ENCODE data around the gene PGAM1.
"Not testable (repeated sequence)": the region's sequence is repeated elsewhere in the genome, so short reads cannot be mapped to it uniquely, and the experiment has no call there.

The PGAM1 gene

DNA sequence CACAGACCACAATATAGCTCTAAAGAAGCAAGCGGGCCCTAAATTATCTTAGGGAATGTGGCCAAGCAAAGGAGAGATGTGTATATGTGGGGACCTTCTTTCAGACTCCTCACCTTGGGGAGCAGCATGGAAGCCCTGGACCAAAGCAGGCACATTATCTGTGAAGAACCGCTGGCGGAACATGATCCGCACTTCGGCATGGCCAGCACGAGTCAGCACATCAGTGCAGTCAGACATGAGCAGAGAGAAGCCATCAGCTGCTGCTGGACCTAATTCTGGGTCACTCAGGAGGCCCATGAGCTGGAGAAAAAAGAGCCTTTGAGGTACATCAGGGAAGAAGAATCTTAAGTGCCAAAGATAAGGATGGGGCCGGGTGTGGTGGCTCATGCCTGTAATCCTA, 33.9 kb downstream of the PGAM1 start:
- DNase-seq, result no peak

DNA sequence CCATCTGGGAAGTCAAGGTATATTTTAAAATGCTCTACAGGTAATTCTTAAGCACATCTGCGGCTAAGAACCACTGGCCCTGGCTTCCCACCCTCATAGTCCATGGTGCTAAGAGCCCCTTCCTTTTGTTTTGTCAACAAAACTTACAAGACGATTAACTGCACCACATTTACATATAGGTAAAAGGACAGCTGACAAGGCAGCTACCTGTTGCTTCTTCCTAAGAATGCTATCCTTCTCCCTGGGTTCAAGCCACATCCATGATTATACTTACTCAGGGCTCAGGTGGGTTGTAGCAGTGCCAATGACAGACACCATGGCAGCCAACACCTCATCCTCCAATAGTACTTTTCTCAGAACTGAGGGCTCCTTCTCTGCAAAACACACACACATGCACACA, 36.3 kb downstream of the PGAM1 start:
- DNase-seq, result no peak

DNA sequence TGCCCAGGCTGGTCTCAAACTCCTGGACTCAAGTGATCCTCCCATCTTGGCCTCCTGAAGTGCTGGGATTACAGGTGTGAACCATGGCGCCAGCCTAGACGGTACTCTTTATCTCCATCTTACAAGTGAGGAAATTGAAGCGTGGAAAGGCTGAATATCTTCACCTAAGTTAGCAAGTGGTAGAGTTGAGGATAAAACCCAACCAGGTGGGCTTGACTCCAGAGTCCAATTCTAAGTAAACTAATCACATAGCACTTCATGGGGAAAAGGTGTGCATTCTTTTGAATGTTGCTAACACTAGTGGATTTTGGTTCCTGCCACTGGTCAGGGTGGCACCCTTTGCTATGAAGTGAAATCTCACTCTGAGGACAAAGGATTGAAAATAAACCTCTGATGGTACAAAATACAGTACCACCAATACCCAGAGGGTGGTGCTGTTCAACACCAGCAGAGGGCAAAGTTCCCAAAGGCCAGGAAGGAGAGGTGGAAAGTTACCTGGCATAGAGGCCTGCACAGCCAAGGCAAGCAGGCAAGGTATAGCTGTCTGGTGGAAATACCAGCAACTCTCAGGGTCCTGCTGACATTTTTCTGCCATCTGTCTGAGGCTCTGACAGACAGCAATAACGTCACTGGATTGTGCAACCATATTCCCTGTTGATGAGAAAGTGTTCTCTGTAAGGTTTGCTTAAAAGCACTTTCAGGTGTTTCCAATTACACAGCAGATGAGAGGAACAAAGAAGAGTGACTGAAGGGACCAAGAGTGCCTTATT, 37.6 kb downstream of the PGAM1 start:
- DNase-seq, result peak; percentile 71

DNA sequence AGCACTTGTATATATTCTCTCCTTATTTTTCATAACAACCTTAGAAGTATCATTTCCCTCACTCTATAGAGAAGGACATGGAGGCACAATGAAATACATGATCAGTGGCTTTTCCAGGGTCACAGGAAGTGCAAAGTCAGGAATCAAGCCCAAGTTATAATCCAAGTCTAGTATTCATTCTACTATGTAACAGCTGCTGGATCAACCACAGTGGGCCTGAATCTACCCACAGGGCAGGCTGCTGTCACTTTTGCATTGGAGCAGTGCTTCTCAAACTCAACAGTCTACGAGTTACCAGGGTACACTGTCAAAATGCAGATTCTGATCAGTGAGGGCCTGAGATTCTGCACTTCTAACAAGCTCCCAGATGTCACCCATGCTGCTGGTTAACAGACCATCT, 38.2 kb downstream of the PGAM1 start:
- no peak for DNase-seq

DNA sequence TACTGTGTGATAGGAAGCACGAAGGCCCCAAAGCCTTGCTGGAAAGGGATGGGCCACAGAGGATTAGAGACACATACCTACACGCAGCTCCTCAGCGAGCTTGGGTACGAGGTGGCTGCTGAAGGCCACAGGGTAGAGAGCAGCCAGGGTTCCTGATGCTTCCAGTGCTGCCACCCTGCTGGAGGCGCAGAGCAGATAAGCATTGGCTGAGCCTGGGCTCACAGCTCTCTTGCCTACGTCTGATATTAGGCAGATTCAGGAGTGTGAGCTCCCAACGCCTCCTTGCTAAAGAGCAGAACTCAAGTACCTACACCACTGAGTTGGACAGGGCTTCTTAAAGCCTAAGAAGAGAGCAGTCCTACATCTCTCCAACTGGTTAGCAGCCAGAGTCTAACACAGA, 40.0 kb downstream of the PGAM1 start:
- no peak for DNase-seq

DNA sequence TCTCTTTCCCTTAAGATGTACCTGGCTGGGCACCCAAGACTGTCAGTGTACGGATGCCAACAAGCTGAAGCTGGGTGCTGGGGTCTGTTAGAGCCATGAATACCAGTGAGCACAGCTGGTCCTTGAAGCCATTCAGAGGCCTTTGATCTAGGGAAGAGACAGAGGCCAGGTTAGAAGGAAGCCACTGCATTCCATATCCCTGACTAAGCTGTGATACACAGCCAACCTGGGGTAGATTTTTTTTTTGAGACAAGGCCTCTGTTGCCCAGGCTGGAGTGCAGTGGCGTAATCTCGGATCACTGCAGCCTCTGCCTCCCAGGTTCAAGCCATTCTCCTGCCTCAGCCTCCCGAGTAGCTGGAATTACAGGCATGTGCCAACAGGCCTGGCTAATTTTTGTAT, 40.8 kb downstream of the PGAM1 start:
- DNase-seq, result no peak

- DNase-seq, result peak; percentile 41
These were observed 42.2 kb downstream of the PGAM1 start for GRCh38 chr10:97468162-97468561.

- DNase-seq, result peak; percentile 16
These were observed 42.8 kb downstream of the PGAM1 start for GRCh38 chr10:97468781-97469180.

- DNase-seq, result no peak
These were observed 48.9 kb downstream of the PGAM1 start for GRCh38 chr10:97474918-97475317.

GRCh38 chr10:97475936-97476594, 50.1 kb downstream of the PGAM1 start:
- no peak for DNase-seq

GRCh38 chr10:97479410-97479809, 53.4 kb downstream of the PGAM1 start:
- not testable (repeated sequence) for DNase-seq

DNA sequence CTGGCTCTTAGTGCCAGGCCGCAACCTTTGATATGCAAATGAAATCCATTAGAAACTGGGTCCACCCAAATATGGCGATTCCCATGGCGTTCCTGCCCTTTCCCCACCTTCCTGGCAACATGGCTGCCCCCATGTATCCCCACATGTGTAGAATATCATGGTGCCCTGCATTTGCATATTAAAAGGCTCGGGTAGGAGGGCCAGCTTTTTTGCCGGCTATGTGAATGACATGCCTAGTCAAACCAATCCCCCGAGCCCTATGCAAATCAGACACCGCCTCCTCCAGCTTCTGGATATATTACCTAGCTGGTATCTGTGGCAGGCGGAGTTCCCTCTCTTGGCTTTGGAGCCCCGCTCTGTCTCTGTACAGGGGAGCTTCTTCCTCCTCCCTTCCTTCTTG, 53.9 kb downstream of the PGAM1 start:
- DNase-seq, result no peak

- no peak for DNase-seq
These were observed 55.1 kb downstream of the PGAM1 start for GRCh38 chr10:97481071-97481470.

DNA sequence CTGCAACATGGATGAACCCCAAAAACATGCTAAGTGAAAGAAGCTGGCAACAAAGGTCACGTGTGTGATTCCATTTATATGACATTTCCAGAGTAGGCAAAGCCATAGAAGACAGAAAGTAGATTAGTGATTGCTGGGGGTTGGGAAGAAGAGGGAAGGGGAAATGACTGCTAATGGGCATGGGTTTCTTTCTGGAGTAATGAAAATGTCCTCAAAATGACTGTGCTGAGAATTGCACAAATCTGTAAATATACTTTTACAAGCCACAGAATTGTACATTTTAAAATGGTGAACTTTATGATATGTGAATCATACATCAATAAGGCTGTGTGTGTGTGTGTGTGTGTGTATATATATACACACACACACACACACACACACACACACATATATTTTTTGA, 56.4 kb downstream of the PGAM1 start:
- no peak for DNase-seq

All from activated effector memory CD4-positive, alpha-beta T cell treated with anti-CD3 and anti-CD28 coated beads, Interleukin-2, amount 50 U/mL, for 16 hours (primary cell).